Breast epithelium (tissue), 4 donors: Measurements from ENCODE around the gene ZNF407. TPM values are rescaled to one million over a fixed set of nuclear protein-coding genes. Genes with fewer than 3 reads are reported as not detected.
A peak's percentile ranks its signal among the peaks of the same experiment; 100 is the strongest.

ENCODE experiments used
- DNase-seq, 2 donors: peaks; one replicate each; pipeline ENCODE4 v3.0.0-alpha.2; 2019; ENCODE audit warnings: low spot score in 2 of 2
- H3K27ac ChIP-seq, 2 donors: fragments of 200-600 bp; sonication (generic) in 1 of 2; one replicate each; pipeline ENCODE4 v1.5.1; 2016 to 2019; ENCODE audit warnings: mild to moderate bottlenecking in 1 of 2
- H3K27me3 ChIP-seq, 2 donors: fragments of 200-600 bp; sonication (generic) in 1 of 2; one replicate each; pipeline versions ENCODE4 v1.5.1 to v1.6.0; 2017 to 2019; ENCODE audit warnings: control low read depth in 1 of 2, mild to moderate bottlenecking in 1 of 2
- H3K36me3 ChIP-seq: fragments of 200-600 bp; one replicate; pipeline ENCODE4 v1.5.1; 2019
- H3K4me1 ChIP-seq, 2 donors: fragments of 200-600 bp; sonication (generic); one replicate each; pipeline ENCODE4 v1.5.1; 2016 to 2019; ENCODE audit warnings: control low read depth in 1 of 2
- H3K4me3 ChIP-seq, 3 donors: fragments of 200-600 bp; sonication (generic); 1 replicate in 2 of 3; 2 replicates in 1 of 3; pipeline ENCODE4 v1.5.1; 2016 to 2019; ENCODE audit warnings: mild to moderate bottlenecking in 3 of 3, moderate library complexity in 2 of 3
- H3K9me3 ChIP-seq, 2 donors: fragments of 200-600 bp; sonication (generic) in 1 of 2; one replicate each; pipeline ENCODE4 v1.5.1; 2016 to 2019; ENCODE audit warnings: control low read depth in 1 of 2
- POLR2A ChIP-seq: fragments of 450-650 bp; IDR thresholded peaks from one replicate; pipeline ENCODE4 v1.6.1; 2016; ENCODE audit warnings: antibody characterized with exemption, mild to moderate bottlenecking, moderate library complexity
- POLR2AphosphoS5 ChIP-seq, 3 donors: sonication (generic); formaldehyde crosslinking; IDR thresholded peaks; one replicate each; pipeline ENCODE4 v1.6.1; 2017; ENCODE audit warnings: antibody characterized with exemption in 3 of 3
- intact Hi-C: fragments of 100-400 bp; cut with DNase I; formaldehyde crosslinking; loops from one replicate; pipeline ENCODE4 v1.15.1; 2023; ENCODE audit warnings: low total_unique reads
- total RNA-seq, 3 donors: library from RNA; depleted of rRNA; stranded (reverse); fragments of >200 nt; gene quantifications; one replicate each; pipeline ENCODE4 v1.1.0, GENCODE V29; 2016
- TF ChIP-seq, protein P1 (sequence below), 3 donors: fragments of 450-650 bp; IDR thresholded peaks; one replicate each; pipeline ENCODE4 v1.5.1; 2016 to 2017; ENCODE audit warnings: antibody characterized with exemption in 3 of 3, mild to moderate bottlenecking in 3 of 3, moderate library complexity in 3 of 3

The ZNF407 gene
- total RNA-seq, 3 donors from 2014 or later = 14.9 to 30.1 (median 22.3) TPM

DNA sequence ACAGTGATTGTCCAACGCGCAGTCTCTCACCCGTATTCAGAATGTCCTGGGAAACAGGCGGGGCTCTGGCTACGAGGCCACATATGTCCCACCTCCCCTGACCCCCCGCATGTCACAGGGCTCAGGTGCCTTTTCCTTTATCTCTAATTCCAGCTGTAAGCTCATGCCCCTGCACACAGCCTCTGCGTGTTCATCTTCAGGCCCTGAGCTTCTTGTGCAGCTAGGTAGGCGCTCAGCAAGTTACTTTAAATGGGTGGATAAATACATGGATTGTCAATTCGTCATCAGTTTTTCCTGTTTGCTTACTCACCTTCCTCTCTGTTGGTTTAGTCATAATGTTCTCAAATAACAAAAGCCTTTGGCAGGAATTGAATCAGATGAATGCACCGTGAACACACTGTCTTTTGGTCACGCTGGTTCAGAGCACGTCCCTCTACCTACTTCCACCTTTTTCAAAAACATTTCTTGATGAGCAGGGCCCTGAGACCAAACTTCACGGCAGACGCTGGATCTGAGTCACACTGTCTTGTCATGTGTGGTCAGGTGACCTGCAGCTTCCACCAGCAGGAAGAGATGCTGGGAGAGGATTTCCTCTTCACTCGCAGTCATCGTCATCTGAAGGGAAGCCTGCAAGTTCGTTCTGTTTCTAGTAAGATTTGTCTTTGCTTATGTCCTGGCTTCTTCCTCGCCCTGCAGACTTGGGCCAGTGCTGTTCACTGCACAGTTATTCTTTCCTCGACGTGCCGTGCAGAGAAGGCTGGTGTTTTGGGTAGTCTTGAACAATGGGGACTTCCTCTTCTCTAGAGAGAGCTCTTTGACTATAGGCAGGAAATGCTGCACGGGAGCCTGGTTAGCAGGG is 473.2 kb downstream of the ZNF407 start:
- peak overlapping the region in 2 of 3 donors; percentile 2 to 26 for H3K4me3 ChIP-seq
- H3K4me1 ChIP-seq = no peaks in the 10 kb centered on the region
- intact Hi-C loops = no loop called here
- DNase-seq = peak in 1 of 2 donors; percentile 30
- peaks cover 10 to 13% of the 10 kb centered on the region in 2 donors for H3K9me3 ChIP-seq
- H3K27me3 ChIP-seq = no peaks in the 10 kb centered on the region
- H3K36me3 ChIP-seq = no peaks in the 10 kb centered on the region
- H3K27ac ChIP-seq = peak overlapping the region; percentile 31 to 84
- no peak for TF ChIP-seq POLR2A
- peak in 1 of 3 donors; percentile 41 for TF ChIP-seq POLR2AphosphoS5 (IDR thresholded peaks at IDR 0.05)

DNA sequence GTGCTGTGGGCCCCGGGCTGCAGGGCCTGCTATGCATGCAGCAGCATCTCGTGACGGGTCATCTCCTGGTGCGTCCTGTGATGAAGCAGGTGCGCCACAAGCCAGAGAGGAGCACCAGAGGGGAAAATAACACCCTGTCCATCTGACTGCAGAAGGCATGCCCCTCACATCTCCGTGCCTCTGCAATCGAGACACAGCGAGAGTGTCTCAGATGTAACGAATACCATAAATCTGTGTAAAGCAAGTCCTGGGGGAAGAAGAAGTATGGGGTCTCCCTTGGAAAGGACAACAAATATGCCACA is 473.8 kb downstream of the ZNF407 start:
- intact Hi-C loops = no loop called here
- Histone ChIP-seq H3K27me3 (no peaks in the 10 kb centered on the region), H3K9me3 (peaks cover 13 to 14% of the 10 kb centered on the region in 2 donors), H3K4me3 (peak overlapping the region in 2 of 3 donors; percentile 2 to 10), H3K27ac (peak overlapping the region in 1 of 2 donors; percentile 76), H3K36me3 (no peaks in the 10 kb centered on the region), H3K4me1 (no peaks in the 10 kb centered on the region)
- no peak for DNase-seq
- TF ChIP-seq POLR2AphosphoS5 (IDR thresholded peaks at IDR 0.05) (no peak), POLR2A (no peak)
- TF ChIP-seq, protein P1, sequence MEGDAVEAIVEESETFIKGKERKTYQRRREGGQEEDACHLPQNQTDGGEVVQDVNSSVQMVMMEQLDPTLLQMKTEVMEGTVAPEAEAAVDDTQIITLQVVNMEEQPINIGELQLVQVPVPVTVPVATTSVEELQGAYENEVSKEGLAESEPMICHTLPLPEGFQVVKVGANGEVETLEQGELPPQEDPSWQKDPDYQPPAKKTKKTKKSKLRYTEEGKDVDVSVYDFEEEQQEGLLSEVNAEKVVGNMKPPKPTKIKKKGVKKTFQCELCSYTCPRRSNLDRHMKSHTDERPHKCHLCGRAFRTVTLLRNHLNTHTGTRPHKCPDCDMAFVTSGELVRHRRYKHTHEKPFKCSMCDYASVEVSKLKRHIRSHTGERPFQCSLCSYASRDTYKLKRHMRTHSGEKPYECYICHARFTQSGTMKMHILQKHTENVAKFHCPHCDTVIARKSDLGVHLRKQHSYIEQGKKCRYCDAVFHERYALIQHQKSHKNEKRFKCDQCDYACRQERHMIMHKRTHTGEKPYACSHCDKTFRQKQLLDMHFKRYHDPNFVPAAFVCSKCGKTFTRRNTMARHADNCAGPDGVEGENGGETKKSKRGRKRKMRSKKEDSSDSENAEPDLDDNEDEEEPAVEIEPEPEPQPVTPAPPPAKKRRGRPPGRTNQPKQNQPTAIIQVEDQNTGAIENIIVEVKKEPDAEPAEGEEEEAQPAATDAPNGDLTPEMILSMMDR (IDR thresholded peaks at IDR 0.05) = no peak

DNA sequence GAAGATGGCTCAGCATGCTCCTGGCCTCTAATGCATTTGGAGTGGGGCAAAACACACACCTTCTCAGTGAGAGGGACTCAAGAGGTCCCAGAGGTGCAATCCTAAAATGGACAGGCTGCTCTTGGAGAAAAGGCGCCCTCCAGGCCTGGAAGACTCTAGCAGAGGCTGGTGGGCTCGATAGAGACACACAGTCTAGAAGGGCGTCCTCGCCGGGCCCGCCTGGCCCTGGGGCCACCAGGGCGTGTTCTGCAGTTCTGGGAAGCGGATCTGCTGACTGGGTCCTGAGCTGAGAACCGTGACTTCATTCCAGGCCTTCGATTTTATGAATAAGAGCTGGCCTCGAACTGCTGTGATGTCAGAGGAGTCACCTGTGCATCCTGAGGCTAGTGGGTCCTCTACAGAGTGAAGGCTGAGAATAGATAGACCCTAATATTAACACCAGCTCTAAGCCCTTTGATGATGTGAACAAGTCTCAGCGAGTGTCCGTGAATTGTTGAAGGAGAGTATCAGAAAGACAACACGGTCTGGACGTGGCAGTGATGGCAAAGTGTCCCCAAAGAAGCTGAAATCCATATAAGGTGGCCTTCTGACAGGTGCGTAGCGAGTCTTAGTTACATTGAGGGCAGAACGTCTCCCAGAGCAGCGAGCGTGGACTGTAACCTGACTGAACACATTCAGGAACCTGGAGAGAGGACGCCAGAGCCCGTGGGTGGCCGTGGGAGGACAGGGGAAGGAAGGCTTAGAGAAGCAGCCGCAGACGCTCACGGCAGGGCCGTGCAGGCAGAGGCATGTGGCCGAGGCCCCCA is 474.4 kb downstream of the ZNF407 start:
- peak overlapping the region in 1 of 2 donors; percentile 76 for H3K27ac ChIP-seq
- H3K4me1 ChIP-seq = no peaks in the 10 kb centered on the region
- no peaks in the 10 kb centered on the region for H3K27me3 ChIP-seq
- H3K36me3 ChIP-seq = no peaks in the 10 kb centered on the region
- no peak for DNase-seq
- intact Hi-C loops = no loop called here
- peaks cover 13 to 20% of the 10 kb centered on the region in 2 donors for H3K9me3 ChIP-seq
- TF ChIP-seq, protein P1 (IDR thresholded peaks at IDR 0.05) = no peak
- no peak for TF ChIP-seq POLR2AphosphoS5 (IDR thresholded peaks at IDR 0.05)
- no peak for TF ChIP-seq POLR2A
- H3K4me3 ChIP-seq = no peak overlapping the region

GRCh38 chr18:75072672-75073371 is 475.2 kb downstream of the ZNF407 start:
- peaks cover 13 to 28% of the 10 kb centered on the region in 2 donors for H3K9me3 ChIP-seq
- H3K36me3 ChIP-seq = no peaks in the 10 kb centered on the region
- TF ChIP-seq, protein P1 (IDR thresholded peaks at IDR 0.05) = no peak
- TF ChIP-seq POLR2AphosphoS5 (IDR thresholded peaks at IDR 0.05) = no peak
- no peak for TF ChIP-seq POLR2A
- no peak overlapping the region for H3K27ac ChIP-seq
- no peaks in the 10 kb centered on the region for H3K27me3 ChIP-seq
- H3K4me1 ChIP-seq = no peaks in the 10 kb centered on the region
- DNase-seq = no peak
- no peak overlapping the region for H3K4me3 ChIP-seq
- intact Hi-C loops = no loop called here

DNA sequence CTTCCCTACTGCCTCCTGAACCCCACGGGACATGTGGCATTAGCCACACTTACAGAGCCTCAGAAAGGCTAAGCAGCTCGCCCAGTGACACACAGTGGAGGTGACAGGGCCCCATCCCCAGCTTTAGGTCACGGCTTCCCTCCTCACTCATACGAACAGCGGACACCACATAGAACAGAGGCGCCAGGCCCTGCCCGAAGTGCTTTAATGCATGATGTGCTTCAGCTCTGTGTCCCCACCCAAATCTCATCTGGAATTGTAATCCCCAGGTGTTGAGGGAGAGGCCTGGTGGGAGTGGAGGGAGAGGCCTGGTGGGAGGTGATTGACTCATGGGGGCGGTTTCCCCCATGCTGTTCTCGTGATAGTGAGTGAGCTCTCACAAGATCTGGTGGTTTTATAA is 476.0 kb downstream of the ZNF407 start:
- intact Hi-C loops = no loop called here
- Histone ChIP-seq H3K4me1 (no peaks in the 10 kb centered on the region), H3K9me3 (peaks cover 13 to 34% of the 10 kb centered on the region in 2 donors), H3K27ac (no peak overlapping the region), H3K27me3 (no peaks in the 10 kb centered on the region), H3K4me3 (no peak overlapping the region), H3K36me3 (no peaks in the 10 kb centered on the region)
- TF ChIP-seq, protein P1 (IDR thresholded peaks at IDR 0.05) = no peak
- TF ChIP-seq POLR2AphosphoS5 (IDR thresholded peaks at IDR 0.05) = no peak
- no peak for TF ChIP-seq POLR2A
- DNase-seq = no peak
